Breast epithelium (tissue), 4 donors: Measurements from ENCODE around the gene TM7SF2. TPM values are rescaled to one million over a fixed set of nuclear protein-coding genes. Genes with fewer than 3 reads are reported as not detected.

Experiments used
- DNase-seq, 2 donors: peaks; one replicate each; pipeline ENCODE4 v3.0.0-alpha.2; 2019; ENCODE audit warnings: low spot score in 2 of 2
- H3K27ac ChIP-seq, 2 donors: fragments of 200-600 bp; sonication (generic) in 1 of 2; one replicate each; pipeline ENCODE4 v1.5.1; 2016 to 2019; ENCODE audit warnings: mild to moderate bottlenecking in 1 of 2
- H3K27me3 ChIP-seq, 2 donors: fragments of 200-600 bp; sonication (generic) in 1 of 2; one replicate each; pipeline versions ENCODE4 v1.5.1 to v1.6.0; 2017 to 2019; ENCODE audit warnings: control low read depth in 1 of 2, mild to moderate bottlenecking in 1 of 2
- H3K36me3 ChIP-seq: fragments of 200-600 bp; one replicate; pipeline ENCODE4 v1.5.1; 2019
- H3K4me1 ChIP-seq, 2 donors: fragments of 200-600 bp; sonication (generic); one replicate each; pipeline ENCODE4 v1.5.1; 2016 to 2019; ENCODE audit warnings: control low read depth in 1 of 2
- H3K4me3 ChIP-seq, 3 donors: fragments of 200-600 bp; sonication (generic); 1 replicate in 2 of 3; 2 replicates in 1 of 3; pipeline ENCODE4 v1.5.1; 2016 to 2019; ENCODE audit warnings: mild to moderate bottlenecking in 3 of 3, moderate library complexity in 2 of 3
- H3K9me3 ChIP-seq, 2 donors: fragments of 200-600 bp; sonication (generic) in 1 of 2; one replicate each; pipeline ENCODE4 v1.5.1; 2016 to 2019; ENCODE audit warnings: control low read depth in 1 of 2
- POLR2A ChIP-seq: fragments of 450-650 bp; IDR thresholded peaks from one replicate; pipeline ENCODE4 v1.6.1; 2016; ENCODE audit warnings: antibody characterized with exemption, mild to moderate bottlenecking, moderate library complexity
- POLR2AphosphoS5 ChIP-seq, 3 donors: sonication (generic); formaldehyde crosslinking; IDR thresholded peaks; one replicate each; pipeline ENCODE4 v1.6.1; 2017; ENCODE audit warnings: antibody characterized with exemption in 3 of 3
- intact Hi-C: fragments of 100-400 bp; cut with DNase I; formaldehyde crosslinking; loops from one replicate; pipeline ENCODE4 v1.15.1; 2023; ENCODE audit warnings: low total_unique reads
- total RNA-seq, 3 donors: library from RNA; depleted of rRNA; stranded (reverse); fragments of >200 nt; gene quantifications; one replicate each; pipeline ENCODE4 v1.1.0, GENCODE V29; 2016
- TF ChIP-seq, protein P1 (sequence below), 3 donors: fragments of 450-650 bp; IDR thresholded peaks; one replicate each; pipeline ENCODE4 v1.5.1; 2016 to 2017; ENCODE audit warnings: antibody characterized with exemption in 3 of 3, mild to moderate bottlenecking in 3 of 3, moderate library complexity in 3 of 3

Gene TM7SF2
- 100 to 1,000 TPM in 1 of 3 donors, 10 to 100 TPM in 2; 38.8 to 189 (median 44.2) TPM for total RNA-seq

DNA sequence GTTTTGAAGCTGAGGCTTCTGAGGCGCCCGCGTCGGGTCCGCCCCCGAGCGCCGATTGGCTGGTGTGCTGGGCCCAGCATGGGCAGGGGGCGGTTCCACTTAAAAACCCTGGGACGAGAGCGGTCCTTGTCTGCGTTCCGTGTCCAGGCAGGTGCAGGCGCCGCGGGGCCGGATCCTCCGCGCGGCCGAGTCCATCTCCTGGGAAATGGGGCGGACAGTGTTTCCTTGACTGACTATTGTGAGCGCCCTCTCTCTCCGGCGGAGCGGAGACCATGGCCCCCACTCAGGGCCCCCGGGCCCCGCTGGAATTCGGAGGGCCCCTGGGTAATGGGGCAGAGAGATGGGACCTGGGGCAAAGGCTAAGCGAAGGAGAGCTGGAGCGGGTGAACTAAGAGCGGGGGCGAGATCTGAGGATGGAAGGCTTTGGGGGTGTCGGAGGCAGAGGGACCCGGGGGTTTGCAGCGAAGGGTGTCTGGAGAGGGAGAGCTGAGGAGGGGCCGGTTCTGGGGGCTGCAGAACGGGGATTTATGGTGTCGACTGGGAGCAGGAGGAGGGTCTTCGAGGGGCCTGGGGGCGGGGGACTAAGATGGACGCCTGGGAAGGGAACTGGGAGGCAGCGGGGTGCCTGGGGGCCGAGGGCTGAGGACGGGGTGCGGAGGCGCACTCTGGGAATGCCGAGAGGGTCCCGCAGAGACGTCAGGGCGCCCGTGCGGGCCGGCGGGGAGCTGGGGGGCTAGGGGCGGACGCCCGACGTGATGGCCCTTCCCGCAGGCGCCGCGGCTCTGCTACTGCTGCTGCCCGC, at the start of gene TM7SF2:
TSS of gene TM7SF2 (plus strand) at position 129 of the 802 bp plus-strand sequence. CDS start at position 273, 144 bp downstream.
- intact Hi-C loops = no loop called here
- peak; percentile 95 to 97 for DNase-seq
- Histone ChIP-seq H3K27me3 (no peaks in the 10 kb centered on the region), H3K4me1 (peaks cover 6 to 17% of the 10 kb centered on the region in 2 donors), H3K27ac (peak within 1 kb of the TSS; percentile 34 to 68), H3K36me3 (peaks cover 5% of the 10 kb centered on the region), H3K9me3 (no peaks in the 10 kb centered on the region), H3K4me3 (peak within 1 kb of the TSS; percentile 35 to 57 (median 51))
- TF ChIP-seq, protein P1, sequence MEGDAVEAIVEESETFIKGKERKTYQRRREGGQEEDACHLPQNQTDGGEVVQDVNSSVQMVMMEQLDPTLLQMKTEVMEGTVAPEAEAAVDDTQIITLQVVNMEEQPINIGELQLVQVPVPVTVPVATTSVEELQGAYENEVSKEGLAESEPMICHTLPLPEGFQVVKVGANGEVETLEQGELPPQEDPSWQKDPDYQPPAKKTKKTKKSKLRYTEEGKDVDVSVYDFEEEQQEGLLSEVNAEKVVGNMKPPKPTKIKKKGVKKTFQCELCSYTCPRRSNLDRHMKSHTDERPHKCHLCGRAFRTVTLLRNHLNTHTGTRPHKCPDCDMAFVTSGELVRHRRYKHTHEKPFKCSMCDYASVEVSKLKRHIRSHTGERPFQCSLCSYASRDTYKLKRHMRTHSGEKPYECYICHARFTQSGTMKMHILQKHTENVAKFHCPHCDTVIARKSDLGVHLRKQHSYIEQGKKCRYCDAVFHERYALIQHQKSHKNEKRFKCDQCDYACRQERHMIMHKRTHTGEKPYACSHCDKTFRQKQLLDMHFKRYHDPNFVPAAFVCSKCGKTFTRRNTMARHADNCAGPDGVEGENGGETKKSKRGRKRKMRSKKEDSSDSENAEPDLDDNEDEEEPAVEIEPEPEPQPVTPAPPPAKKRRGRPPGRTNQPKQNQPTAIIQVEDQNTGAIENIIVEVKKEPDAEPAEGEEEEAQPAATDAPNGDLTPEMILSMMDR (IDR thresholded peaks at IDR 0.05) = no peak
- peak; percentile 41 to 77 (median 71) for TF ChIP-seq POLR2AphosphoS5 (IDR thresholded peaks at IDR 0.05)

DNA sequence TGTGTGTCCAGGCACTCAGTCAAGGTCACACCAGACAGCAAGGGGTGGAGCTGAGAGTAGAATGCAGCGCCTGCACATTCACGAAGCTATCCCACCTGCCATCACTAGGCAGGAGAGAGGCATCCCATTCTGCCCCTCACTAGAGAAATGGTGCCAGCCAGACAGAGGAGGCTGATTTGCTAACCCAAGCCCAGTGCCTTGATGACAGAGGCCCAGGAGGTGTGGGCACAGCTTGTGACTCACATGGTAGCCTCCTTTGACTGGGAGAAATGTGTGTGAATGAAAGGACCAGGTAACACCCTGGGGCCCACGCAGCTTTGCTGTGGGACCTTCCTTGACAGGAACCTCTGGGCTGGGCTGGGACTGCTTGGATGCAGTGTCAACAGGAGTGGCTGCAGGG, 48.1 kb upstream of the TM7SF2 start:
- H3K27ac ChIP-seq = no peak overlapping the region
- H3K4me1 ChIP-seq = no peaks in the 10 kb centered on the region
- intact Hi-C loops = no loop called here
- H3K36me3 ChIP-seq = no peaks in the 10 kb centered on the region
- no peaks in the 10 kb centered on the region for H3K27me3 ChIP-seq
- TF ChIP-seq, protein P1 (IDR thresholded peaks at IDR 0.05) = no peak
- TF ChIP-seq POLR2A (no peak), POLR2AphosphoS5 (IDR thresholded peaks at IDR 0.05) (no peak)
- DNase-seq = no peak
- H3K4me3 ChIP-seq = no peak overlapping the region
- no peaks in the 10 kb centered on the region for H3K9me3 ChIP-seq

DNA sequence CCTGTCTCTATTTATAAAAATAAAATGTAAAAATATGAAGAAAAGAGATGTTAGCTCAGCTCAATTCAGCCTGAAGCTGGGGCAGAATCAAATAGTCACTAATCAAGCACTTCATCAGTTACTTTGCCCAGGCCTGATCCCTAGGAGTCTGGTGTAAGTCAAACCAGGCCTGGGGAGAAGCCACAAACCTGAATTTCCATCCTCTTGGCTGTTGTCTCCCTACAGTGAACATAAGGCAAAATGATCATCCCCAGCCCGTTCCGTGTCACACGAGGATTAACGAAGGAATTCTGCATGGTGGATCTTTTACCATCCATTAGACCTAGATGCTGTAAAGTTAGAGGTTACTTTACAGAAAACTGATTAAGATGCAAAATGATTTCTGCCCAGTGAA, 46.8 kb upstream of the TM7SF2 start:
- Histone ChIP-seq H3K4me1 (no peaks in the 10 kb centered on the region), H3K9me3 (no peaks in the 10 kb centered on the region), H3K27ac (no peak overlapping the region), H3K4me3 (no peak overlapping the region), H3K27me3 (no peaks in the 10 kb centered on the region), H3K36me3 (no peaks in the 10 kb centered on the region)
- TF ChIP-seq POLR2AphosphoS5 (IDR thresholded peaks at IDR 0.05) (no peak), POLR2A (no peak)
- TF ChIP-seq, protein P1 (IDR thresholded peaks at IDR 0.05) = no peak
- intact Hi-C loops = no loop called here
- DNase-seq = no peak

DNA sequence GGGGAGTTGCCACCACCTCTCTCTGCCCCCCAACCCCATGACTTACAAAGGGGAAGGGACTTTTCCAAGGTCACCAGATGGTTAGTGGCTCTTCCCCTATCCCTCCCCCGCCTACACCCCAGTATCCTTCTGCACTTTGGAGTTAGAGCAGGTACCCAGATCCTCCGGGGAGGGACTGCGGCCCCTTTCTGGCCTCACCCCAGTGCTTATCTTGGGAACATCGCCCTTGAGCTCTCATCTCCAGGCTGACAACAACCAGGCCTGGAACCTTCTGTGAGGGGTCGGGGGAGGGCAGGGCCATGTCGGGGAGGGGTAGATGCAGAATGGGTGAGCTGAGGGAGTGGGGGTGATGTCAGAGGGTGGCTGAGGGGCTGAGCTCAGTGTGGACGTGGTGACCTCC, 45.8 kb upstream of the TM7SF2 start:
- intact Hi-C loops = no loop called here
- Histone ChIP-seq H3K9me3 (no peaks in the 10 kb centered on the region), H3K27me3 (no peaks in the 10 kb centered on the region), H3K36me3 (no peaks in the 10 kb centered on the region), H3K4me3 (no peak overlapping the region), H3K4me1 (no peaks in the 10 kb centered on the region), H3K27ac (no peak overlapping the region)
- no peak for DNase-seq
- TF ChIP-seq POLR2AphosphoS5 (IDR thresholded peaks at IDR 0.05) = no peak

DNA sequence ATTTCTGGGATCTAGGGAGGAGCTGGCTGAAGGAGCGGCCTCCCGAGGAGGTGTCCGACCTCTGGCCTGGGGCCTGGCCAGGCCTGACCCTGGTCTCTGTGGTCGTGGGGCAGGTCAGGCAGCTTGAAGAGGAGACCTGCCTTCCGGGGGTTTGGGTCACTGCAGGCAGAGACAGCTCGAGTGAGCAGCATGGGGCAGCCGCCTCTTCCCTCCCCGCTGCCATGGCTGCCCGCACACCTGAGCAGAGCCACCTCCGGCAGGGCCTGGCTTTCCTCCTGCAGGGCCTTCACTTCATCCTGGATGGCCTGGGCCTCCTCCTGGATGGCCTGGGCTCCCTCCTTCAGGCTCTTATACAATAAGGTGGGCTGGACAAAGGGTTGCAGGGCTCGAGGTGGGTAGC, 45.4 kb upstream of the TM7SF2 start:
- H3K27me3 ChIP-seq = no peaks in the 10 kb centered on the region
- TF ChIP-seq POLR2AphosphoS5 (IDR thresholded peaks at IDR 0.05) = no peak
- TF ChIP-seq POLR2A = no peak
- TF ChIP-seq, protein P1 (IDR thresholded peaks at IDR 0.05) = no peak
- intact Hi-C loops = no loop called here
- no peaks in the 10 kb centered on the region for H3K36me3 ChIP-seq
- no peak overlapping the region for H3K27ac ChIP-seq
- H3K4me3 ChIP-seq = no peak overlapping the region
- H3K4me1 ChIP-seq = no peaks in the 10 kb centered on the region
- no peaks in the 10 kb centered on the region for H3K9me3 ChIP-seq
- DNase-seq = no peak
